ENCODE data around the gene KCNK2.

GRCh38 chr1:215250913-215251312, 168.4 kb downstream of the KCNK2 start:
- TF ChIP-seq POLR2A (IDR thresholded peaks at IDR 0.05), result no peak
- TF ChIP-seq CTCF (IDR thresholded peaks at IDR 0.05), result no peak
